GM21737 (cell line): ENCODE measurements around the gene ITGA11.
"Not testable (repeated sequence)": the region's sequence is repeated elsewhere in the genome, so short reads cannot be mapped to it uniquely, and the experiment has no call there.

Experiments used
- ATAC-seq: cut with Tn5 transposase; IDR thresholded peaks from one replicate; pipeline ENCODE4 v1.9.1; 2021; ENCODE audit warnings: mild to moderate bottlenecking, moderate library complexity; ENCODE audit not compliant: unreplicated experiment

Gene ITGA11

GRCh38 chr15:68427366-68427765 lies 4.6 kb downstream of the ITGA11 start:
- no peak for ATAC-seq

- ATAC-seq: no peak
These were observed 5.8 kb downstream of the ITGA11 start for GRCh38 chr15:68426116-68426515.

GRCh38 chr15:68425428-68426060 lies 6.4 kb downstream of the ITGA11 start:
- no peak for ATAC-seq

- ATAC-seq: no peak
These were observed 7.1 kb downstream of the ITGA11 start for GRCh38 chr15:68424754-68425390.

GRCh38 chr15:68423359-68424296 lies 8.3 kb downstream of the ITGA11 start:
- ATAC-seq: no peak

GRCh38 chr15:68422403-68423145 lies 9.4 kb downstream of the ITGA11 start:
- ATAC-seq: not testable (repeated sequence)

- ATAC-seq: no peak
These were observed 10.1 kb downstream of the ITGA11 start for GRCh38 chr15:68421798-68422402.

GRCh38 chr15:68421115-68421551 lies 10.8 kb downstream of the ITGA11 start:
- ATAC-seq: no peak

- ATAC-seq: no peak
These were observed 11.7 kb downstream of the ITGA11 start for GRCh38 chr15:68420186-68420684.

- no peak for ATAC-seq
These were observed 12.4 kb downstream of the ITGA11 start for GRCh38 chr15:68419301-68420175.

GRCh38 chr15:68418611-68419161 lies 13.3 kb downstream of the ITGA11 start:
- no peak for ATAC-seq

- ATAC-seq: no peak
These were observed 14.1 kb downstream of the ITGA11 start for GRCh38 chr15:68417897-68418296.

- no peak for ATAC-seq
These were observed 14.9 kb downstream of the ITGA11 start for GRCh38 chr15:68417051-68417450.

- no peak for ATAC-seq
These were observed 15.8 kb downstream of the ITGA11 start for GRCh38 chr15:68416158-68416535.

GRCh38 chr15:68415501-68416157 lies 16.3 kb downstream of the ITGA11 start:
- no peak for ATAC-seq

- no peak for ATAC-seq
These were observed 16.9 kb downstream of the ITGA11 start for GRCh38 chr15:68415061-68415460.

GRCh38 chr15:68414591-68414990 lies 17.4 kb downstream of the ITGA11 start:
- no peak for ATAC-seq

GRCh38 chr15:68414206-68414555 lies 17.8 kb downstream of the ITGA11 start:
- ATAC-seq: no peak
